Airway epithelial cell (primary cell): ENCODE measurements around the gene TNC. TPM values are rescaled to one million over a fixed set of nuclear protein-coding genes. Genes with fewer than 3 reads are reported as not detected.

Experiments
- total RNA-seq: library from RNA; depleted of rRNA; stranded (reverse); fragments of >200 nt; gene quantifications from 2 replicates; pipeline ENCODE4 v1.2.3, GENCODE V29; 2015

The TNC gene
- 41.8 and 58.9 TPM in 2 replicates for total RNA-seq

GRCh38 chr9:115117999-115118878 is at the start of gene TNC:
TSS of gene TNC (minus strand) at chr9:115118157. CDS start at chr9:115091018, 27,139 bp downstream.

Other genes starting within 250 kb of the TNC start
- not detected in 2 replicates for gene TNFSF8, start 187.6 kb downstream of the TNC start, total RNA-seq